Gastroesophageal sphincter (tissue), 4 donors: Measurements from ENCODE around the gene LRIG1. TPM values are rescaled to one million over a fixed set of nuclear protein-coding genes. Genes with fewer than 3 reads are reported as not detected.

ENCODE experiments used
- ATAC-seq: fragments of 150-250 bp; one replicate; pipeline ENCODE4 v1.9.1; 2016; ENCODE audit warnings: mild to moderate bottlenecking, moderate library complexity
- H3K27ac ChIP-seq, 4 donors: fragments of 200-600 bp; sonication (generic) in 3 of 4; 1 replicate in 3 of 4; 2 replicates in 1 of 4; pipeline ENCODE4 v1.5.1; 2016 to 2019
- H3K27me3 ChIP-seq: fragments of 200-600 bp; sonication (generic); one replicate; pipeline ENCODE4 v1.5.1; 2019
- H3K36me3 ChIP-seq, 2 donors: fragments of 200-600 bp; sonication (generic); one replicate each; pipeline ENCODE4 v1.5.1; 2019; ENCODE audit warnings: control low read depth in 1 of 2
- H3K4me1 ChIP-seq, 3 donors: fragments of 200-600 bp; sonication (generic); 1 replicate in 2 of 3; 2 replicates in 1 of 3; pipeline ENCODE4 v1.5.1; 2016 to 2019; ENCODE audit warnings: control low read depth in 2 of 3
- H3K4me3 ChIP-seq, 2 donors: fragments of 200-600 bp; sonication (generic); one replicate each; pipeline ENCODE4 v1.5.1; 2019; ENCODE audit warnings: mild to moderate bottlenecking in 1 of 2, moderate library complexity in 1 of 2
- H3K9me3 ChIP-seq, 3 donors: fragments of 200-600 bp; sonication (generic); one replicate each; pipeline ENCODE4 v1.5.1; 2017 to 2019; ENCODE audit warnings: control low read depth in 2 of 3
- EP300 ChIP-seq: sonication (generic); formaldehyde crosslinking; IDR thresholded peaks from one replicate; pipeline ENCODE4 v1.6.1; 2017; ENCODE audit warnings: antibody characterized with exemption, mild to moderate bottlenecking
- POLR2A ChIP-seq, 2 donors: fragments of 450-650 bp; IDR thresholded peaks; one replicate each; pipeline ENCODE4 v1.6.1; 2017; ENCODE audit warnings: antibody characterized with exemption in 2 of 2, mild to moderate bottlenecking in 2 of 2, moderate library complexity in 1 of 2
- POLR2AphosphoS5 ChIP-seq: sonication (generic); formaldehyde crosslinking; IDR thresholded peaks from one replicate; pipeline ENCODE4 v1.6.1; 2017; ENCODE audit warnings: antibody characterized with exemption
- WGBS, 2 donors: methylation state at CpG; one replicate each; pipeline ENCODE4 v1.1.5; 2018; ENCODE audit warnings: low coverage in 1 of 2; 5-methylcytosine and 5-hydroxymethylcytosine counted together
- total RNA-seq, 4 donors: library from RNA; depleted of rRNA; stranded (reverse); fragments of >200 nt; gene quantifications; one replicate each; pipeline ENCODE4 v1.1.0, GENCODE V29; 2016
- TF ChIP-seq, protein P1 (sequence below), 4 experiments: fragments of 200-600 bp in 2 of 4; fragments of 450-650 bp in 2 of 4; sonication (generic) in 1 of 4; IDR thresholded peaks; one replicate each; pipeline ENCODE4 v1.5.1; 2017 to 2019; ENCODE audit warnings: antibody characterized with exemption in 4 of 4, mild to moderate bottlenecking in 2 of 4, moderate library complexity in 2 of 4

The LRIG1 gene
- total RNA-seq, 4 donors from 2014 or later: 104 to 217 (median 157) TPM

GRCh38 chr3:66410976-66411375 lies 89.8 kb downstream of the LRIG1 start:
- Histone ChIP-seq H3K9me3 (no peaks in the 10 kb centered on the region), H3K27me3 (no peaks in the 10 kb centered on the region), H3K4me1 (peaks cover 5 to 100% (median 25%) of the 10 kb centered on the region in 3 donors), H3K27ac (peak overlapping the region in 3 of 4 donors; percentile 45 to 82 (median 80)), H3K36me3 (peaks cover 0 to 70% of the 10 kb centered on the region in 2 donors), H3K4me3 (no peak overlapping the region)
- WGBS, 2 donors: 64% methylated on average over 7 of the region's 7 CpGs; no CpG with 5 or more reads in 1 of the 2 donors
- no peak for ATAC-seq
- TF ChIP-seq POLR2AphosphoS5: no peak
- TF ChIP-seq, protein P1, sequence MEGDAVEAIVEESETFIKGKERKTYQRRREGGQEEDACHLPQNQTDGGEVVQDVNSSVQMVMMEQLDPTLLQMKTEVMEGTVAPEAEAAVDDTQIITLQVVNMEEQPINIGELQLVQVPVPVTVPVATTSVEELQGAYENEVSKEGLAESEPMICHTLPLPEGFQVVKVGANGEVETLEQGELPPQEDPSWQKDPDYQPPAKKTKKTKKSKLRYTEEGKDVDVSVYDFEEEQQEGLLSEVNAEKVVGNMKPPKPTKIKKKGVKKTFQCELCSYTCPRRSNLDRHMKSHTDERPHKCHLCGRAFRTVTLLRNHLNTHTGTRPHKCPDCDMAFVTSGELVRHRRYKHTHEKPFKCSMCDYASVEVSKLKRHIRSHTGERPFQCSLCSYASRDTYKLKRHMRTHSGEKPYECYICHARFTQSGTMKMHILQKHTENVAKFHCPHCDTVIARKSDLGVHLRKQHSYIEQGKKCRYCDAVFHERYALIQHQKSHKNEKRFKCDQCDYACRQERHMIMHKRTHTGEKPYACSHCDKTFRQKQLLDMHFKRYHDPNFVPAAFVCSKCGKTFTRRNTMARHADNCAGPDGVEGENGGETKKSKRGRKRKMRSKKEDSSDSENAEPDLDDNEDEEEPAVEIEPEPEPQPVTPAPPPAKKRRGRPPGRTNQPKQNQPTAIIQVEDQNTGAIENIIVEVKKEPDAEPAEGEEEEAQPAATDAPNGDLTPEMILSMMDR (IDR thresholded peaks at IDR 0.05): no peak
- no peak for TF ChIP-seq POLR2A (IDR thresholded peaks at IDR 0.05)
- no peak for TF ChIP-seq EP300

- WGBS, 2 donors: 79 to 93% methylated on average over 8 to 11 of the region's 24 CpGs
- ATAC-seq: no peak
- Histone ChIP-seq H3K4me3 (no peak overlapping the region), H3K27ac (peak overlapping the region in 3 of 4 donors; percentile 48 to 82 (median 80)), H3K27me3 (no peaks in the 10 kb centered on the region), H3K9me3 (no peaks in the 10 kb centered on the region), H3K36me3 (peaks cover 0 to 73% of the 10 kb centered on the region in 2 donors), H3K4me1 (peaks cover 3 to 100% (median 34%) of the 10 kb centered on the region in 3 donors)
- TF ChIP-seq EP300: no peak
- TF ChIP-seq, protein P1 (IDR thresholded peaks at IDR 0.05): no peak
- no peak for TF ChIP-seq POLR2AphosphoS5
- TF ChIP-seq POLR2A (IDR thresholded peaks at IDR 0.05): no peak
Observed at GRCh38 chr3:66409771-66410754, 90.8 kb downstream of the LRIG1 start.

GRCh38 chr3:66407611-66408218 lies 93.1 kb downstream of the LRIG1 start:
- H3K9me3 ChIP-seq: no peaks in the 10 kb centered on the region
- peak overlapping the region in 3 of 4 donors; percentile 78 to 82 (median 80) for H3K27ac ChIP-seq
- H3K4me3 ChIP-seq: no peak overlapping the region
- H3K27me3 ChIP-seq: no peaks in the 10 kb centered on the region
- 37 to 60% methylated on average over 5 to 6 of the region's 14 CpGs for WGBS, 2 donors
- TF ChIP-seq, protein P1 (IDR thresholded peaks at IDR 0.05): peak in 3 of 4 experiments; percentile 79 to 97 (median 83)
- TF ChIP-seq POLR2AphosphoS5 (peak; percentile 16), POLR2A (IDR thresholded peaks at IDR 0.05) (no peak), EP300 (no peak)
- peak; percentile 39 for ATAC-seq
- peaks cover 2 to 100% (median 47%) of the 10 kb centered on the region in 3 donors for H3K4me1 ChIP-seq
- H3K36me3 ChIP-seq: peaks cover 0 to 73% of the 10 kb centered on the region in 2 donors

DNA sequence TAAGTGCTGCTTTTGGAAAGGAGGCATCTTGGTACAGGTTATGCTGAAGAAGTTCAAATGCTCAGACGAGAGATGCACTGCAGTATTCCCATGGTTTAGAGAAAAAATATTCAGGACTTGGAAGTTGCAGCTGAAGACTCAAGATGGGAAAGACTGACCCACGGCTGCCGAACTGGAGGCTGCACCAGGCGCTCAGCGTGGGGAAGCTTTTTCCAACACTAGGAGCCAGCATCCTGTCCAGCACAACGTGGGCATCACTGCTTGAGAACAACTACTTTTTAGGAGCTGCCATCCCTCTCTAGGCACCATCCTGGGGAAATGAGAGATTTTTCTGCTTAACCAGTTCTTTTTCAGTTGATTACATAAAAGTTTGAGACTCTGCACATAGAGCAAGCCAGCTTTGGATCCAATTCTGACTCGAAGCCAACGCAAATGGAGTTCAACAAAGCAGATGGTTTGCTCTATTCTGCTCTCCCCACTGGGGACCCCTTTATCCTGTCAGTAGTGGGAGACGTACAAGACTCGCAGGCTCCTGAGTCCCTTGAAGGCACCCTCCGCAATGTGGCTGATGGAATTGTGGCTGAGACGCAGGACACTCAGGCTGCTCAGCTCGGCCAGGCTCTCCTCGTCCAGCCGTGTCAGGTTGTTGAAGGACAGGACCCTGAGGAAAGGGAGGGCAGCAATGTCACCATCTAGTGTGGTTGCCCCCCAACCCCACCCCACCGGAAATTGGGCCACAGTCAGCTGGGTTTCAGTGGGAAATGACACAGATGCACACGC lies 93.8 kb downstream of the LRIG1 start:
- Histone ChIP-seq H3K27ac (peak overlapping the region; percentile 1 to 82 (median 79)), H3K4me1 (peaks cover 2 to 100% (median 50%) of the 10 kb centered on the region in 3 donors), H3K4me3 (no peak overlapping the region), H3K9me3 (no peaks in the 10 kb centered on the region), H3K27me3 (no peaks in the 10 kb centered on the region), H3K36me3 (peaks cover 0 to 68% of the 10 kb centered on the region in 2 donors)
- no peak for ATAC-seq
- TF ChIP-seq POLR2A (IDR thresholded peaks at IDR 0.05) (no peak), EP300 (no peak), POLR2AphosphoS5 (no peak)
- TF ChIP-seq, protein P1 (IDR thresholded peaks at IDR 0.05): no peak
- WGBS, 2 donors: 51 to 54% methylated on average over 8 to 10 of the region's 17 CpGs
